Activated CD4-positive, alpha-beta T cell treated with anti-CD3 and anti-CD28 coated beads, Interleukin-2, amount 10 ng/mL, durations not matched to agents 24 days and 14 days (primary cell): ENCODE data around the gene TMEM109. TPM values are rescaled to one million over a fixed set of nuclear protein-coding genes. Genes with fewer than 3 reads are reported as not detected.
A peak's percentile ranks its signal among the peaks of the same experiment; 100 is the strongest.
"Not testable (repeated sequence)": the region's sequence is repeated elsewhere in the genome, so short reads cannot be mapped to it uniquely, and the experiment has no call there.

Source experiments
- DNase-seq: peaks from one replicate; pipeline ENCODE4 v3.0.0; 2022
- H3K27ac Mint-ChIP-seq: one replicate; pipeline ENCODE4 v1.8.0; 2022; ENCODE audit warnings: mild to moderate bottlenecking, mixed read lengths
- H3K27me3 Mint-ChIP-seq: one replicate; pipeline ENCODE4 v1.8.0; 2022; ENCODE audit warnings: mixed read lengths
- H3K36me3 Mint-ChIP-seq: one replicate; pipeline ENCODE4 v1.8.0; 2022; ENCODE audit warnings: low read depth, mild to moderate bottlenecking, mixed read lengths
- H3K4me1 Mint-ChIP-seq: one replicate; pipeline ENCODE4 v1.8.0; 2021; ENCODE audit warnings: mixed read lengths
- H3K4me3 Mint-ChIP-seq: one replicate; pipeline ENCODE4 v1.8.0; 2022; ENCODE audit warnings: mild to moderate bottlenecking, moderate library complexity, mixed read lengths
- H3K9me3 Mint-ChIP-seq: one replicate; pipeline ENCODE4 v1.8.0; 2021; ENCODE audit warnings: mixed read lengths
- intact Hi-C: fragments of 100-400 bp; cut with micrococcal nuclease; formaldehyde crosslinking; loops from one replicate; pipeline ENCODE4 v1.15.1; 2023
- total RNA-seq: library from RNA; stranded (reverse); gene quantifications from 2 replicates; pipeline ENCODE4 v1.2.3, GENCODE V29; 2022

Gene TMEM109
- total RNA-seq, 1 donor from 2014 or later: 144 TPM

GRCh38 chr11:60895687-60896086, 18.3 kb upstream of the TMEM109 start:
- Mint-ChIP-seq H3K36me3 (peaks cover 65% of the 10 kb centered on the region), H3K27ac (no peak overlapping the region), H3K4me3 (no peak overlapping the region), H3K9me3 (no peaks in the 10 kb centered on the region), H3K27me3 (no peaks in the 10 kb centered on the region), H3K4me1 (no peaks in the 10 kb centered on the region)
- no peak for DNase-seq
- intact Hi-C loops: no loop called here

- Mint-ChIP-seq H3K4me1 (no peaks in the 10 kb centered on the region), H3K27ac (no peak overlapping the region), H3K27me3 (no peaks in the 10 kb centered on the region), H3K4me3 (no peak overlapping the region), H3K9me3 (no peaks in the 10 kb centered on the region), H3K36me3 (peaks cover 68% of the 10 kb centered on the region)
- intact Hi-C loops: no loop called here
- no peak for DNase-seq
Measured at GRCh38 chr11:60897496-60897895, 16.5 kb upstream of the TMEM109 start.

GRCh38 chr11:60899046-60899936, 14.7 kb upstream of the TMEM109 start:
- Mint-ChIP-seq H3K36me3 (peaks cover 73% of the 10 kb centered on the region), H3K27me3 (no peaks in the 10 kb centered on the region), H3K4me1 (peaks cover 12% of the 10 kb centered on the region), H3K4me3 (no peak overlapping the region), H3K9me3 (no peaks in the 10 kb centered on the region), H3K27ac (peak overlapping the region; percentile 50)
- peak; percentile 81 for DNase-seq
- intact Hi-C loops: loop anchor here (1.0 kb wide), 1 partner anchor 68 kb away; no protein-coding TSS in a partner anchor

GRCh38 chr11:60899977-60900376, 14.0 kb upstream of the TMEM109 start:
- H3K36me3 Mint-ChIP-seq: peaks cover 71% of the 10 kb centered on the region
- no peak for DNase-seq
- no peaks in the 10 kb centered on the region for H3K27me3 Mint-ChIP-seq
- intact Hi-C loops: loop anchor here (1.0 kb wide), 1 partner anchor 69 kb away; no protein-coding TSS in a partner anchor
- H3K4me3 Mint-ChIP-seq: no peak overlapping the region
- H3K4me1 Mint-ChIP-seq: peaks cover 14% of the 10 kb centered on the region
- H3K27ac Mint-ChIP-seq: no peak overlapping the region
- no peaks in the 10 kb centered on the region for H3K9me3 Mint-ChIP-seq

GRCh38 chr11:60900673-60901404, 13.1 kb upstream of the TMEM109 start:
- Mint-ChIP-seq H3K9me3 (no peaks in the 10 kb centered on the region), H3K4me1 (peaks cover 21% of the 10 kb centered on the region), H3K27ac (no peak overlapping the region), H3K36me3 (peaks cover 70% of the 10 kb centered on the region), H3K27me3 (no peaks in the 10 kb centered on the region), H3K4me3 (no peak overlapping the region)
- DNase-seq: no peak
- intact Hi-C loops: no loop called here

- Mint-ChIP-seq H3K4me1 (peaks cover 29% of the 10 kb centered on the region), H3K36me3 (peaks cover 55% of the 10 kb centered on the region), H3K27me3 (no peaks in the 10 kb centered on the region), H3K9me3 (no peaks in the 10 kb centered on the region), H3K4me3 (no peak overlapping the region), H3K27ac (no peak overlapping the region)
- DNase-seq: no peak
- intact Hi-C loops: no loop called here
Measured at GRCh38 chr11:60902625-60903024, 11.3 kb upstream of the TMEM109 start.

GRCh38 chr11:60905047-60905446, 8.9 kb upstream of the TMEM109 start:
- Mint-ChIP-seq H3K27ac (peak overlapping the region; percentile 92), H3K36me3 (peaks cover 38% of the 10 kb centered on the region), H3K27me3 (peaks cover 5% of the 10 kb centered on the region), H3K9me3 (no peaks in the 10 kb centered on the region), H3K4me3 (peak overlapping the region; percentile 91), H3K4me1 (peaks cover 29% of the 10 kb centered on the region)
- no peak for DNase-seq
- intact Hi-C loops: no loop called here

- Mint-ChIP-seq H3K27ac (peak overlapping the region; percentile 92), H3K36me3 (peaks cover 34% of the 10 kb centered on the region), H3K4me3 (peak overlapping the region; percentile 91), H3K4me1 (peaks cover 29% of the 10 kb centered on the region), H3K27me3 (peaks cover 5% of the 10 kb centered on the region), H3K9me3 (no peaks in the 10 kb centered on the region)
- peak; percentile 67 for DNase-seq
- intact Hi-C loops: loop anchor here (1.0 to 2.0 kb wide), 4 partner anchors 10 to 428 kb away; partner anchors contain the start of genes CCDC86, DDB1, TKFC and VPS37C
Measured at GRCh38 chr11:60905551-60906113, 8.3 kb upstream of the TMEM109 start.

- Mint-ChIP-seq H3K4me1 (peaks cover 29% of the 10 kb centered on the region), H3K36me3 (peaks cover 27% of the 10 kb centered on the region), H3K4me3 (peak within 1 kb of the TSS; percentile 91), H3K27me3 (peaks cover 5% of the 10 kb centered on the region), H3K9me3 (no peaks in the 10 kb centered on the region), H3K27ac (peak within 1 kb of the TSS; percentile 92)
- intact Hi-C loops: loop anchor here (1.0 to 2.0 kb wide), 4 partner anchors 9 to 427 kb away; partner anchors contain the start of genes CCDC86, DDB1, TKFC and VPS37C
- peak; percentile 100 for DNase-seq
Measured at GRCh38 chr11:60906132-60906972, 7.6 kb upstream of the TMEM109 start, which contains the start of gene PRPF19. Gene PRPF19 (minus strand): TSS chr11:60906585. CDS start chr11:60906382, 203 bp downstream.

GRCh38 chr11:60908803-60909202, 5.2 kb upstream of the TMEM109 start:
- Mint-ChIP-seq H3K36me3 (peaks cover 12% of the 10 kb centered on the region), H3K9me3 (no peaks in the 10 kb centered on the region), H3K27ac (no peak overlapping the region), H3K27me3 (peaks cover 5% of the 10 kb centered on the region), H3K4me3 (no peak overlapping the region), H3K4me1 (peaks cover 35% of the 10 kb centered on the region)
- no peak for DNase-seq
- intact Hi-C loops: no loop called here

- H3K9me3 Mint-ChIP-seq: not testable (repeated sequence)
Measured at GRCh38 chr11:60909680-60910280, 4.2 kb upstream of the TMEM109 start.

GRCh38 chr11:60910281-60910687, 3.7 kb upstream of the TMEM109 start:
- Mint-ChIP-seq H3K27ac (no peak overlapping the region), H3K4me1 (peaks cover 32% of the 10 kb centered on the region), H3K36me3 (peaks cover 6% of the 10 kb centered on the region), H3K4me3 (no peak overlapping the region), H3K27me3 (peaks cover 5% of the 10 kb centered on the region), H3K9me3 (no peaks in the 10 kb centered on the region)
- DNase-seq: no peak
- intact Hi-C loops: loop anchor here (10.0 kb wide), 1 partner anchor 115 kb away; no protein-coding TSS in a partner anchor

More at GRCh38 chr11:60909680-60910280, 4.2 kb upstream of the TMEM109 start:
- not testable (repeated sequence) for H3K27me3 Mint-ChIP-seq, H3K4me3 Mint-ChIP-seq, H3K27ac Mint-ChIP-seq, DNase-seq, H3K36me3 Mint-ChIP-seq
- intact Hi-C loops: loop anchor here (10.0 kb wide), 1 partner anchor 115 kb away; no protein-coding TSS in a partner anchor
- H3K4me1 Mint-ChIP-seq: peaks cover 33% of the 10 kb centered on the region
